Fibroblast of pulmonary artery (primary cell): ENCODE results near the gene KIAA1328.
A peak's percentile ranks its signal among the peaks of the same experiment; 100 is the strongest.

Experiments
- DNase-seq: peaks from one replicate; pipeline ENCODE4 v3.0.0-alpha.2; 2010; ENCODE audit warnings: low read depth
- H3K4me3 ChIP-seq: replicated peaks from 2 replicates; pipeline ENCODE4 v1.5.1; 2011; ENCODE audit warnings: low read depth, mild to moderate bottlenecking, control low read depth, low read length, moderate library complexity
- TF ChIP-seq, protein P1 (sequence below): IDR thresholded peaks from 2 replicates; pipeline ENCODE4 v1.5.1; 2011; ENCODE audit warnings: mild to moderate bottlenecking, control low read depth, low read length, inconsistent platforms; ENCODE audit errors: missing control alignments

KIAA1328 gene

DNA sequence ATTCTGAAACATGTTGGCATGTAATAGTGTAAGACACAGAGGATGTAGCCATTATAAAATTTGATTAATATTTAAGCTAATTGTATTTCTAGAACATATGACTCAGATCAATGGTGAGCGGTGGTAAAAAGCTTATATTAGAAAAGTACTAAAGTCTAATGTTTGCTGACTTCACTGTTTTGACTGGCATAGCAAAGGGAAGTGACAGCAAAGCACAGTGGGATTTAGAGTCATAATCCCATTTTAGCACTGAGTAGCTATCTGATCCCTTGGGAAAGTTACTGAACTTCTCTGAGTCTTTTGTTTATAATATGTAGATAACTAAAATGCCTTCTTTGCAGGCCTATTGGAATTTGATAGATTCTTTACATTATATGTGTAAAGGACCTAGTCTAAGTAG, 60.4 kb downstream of the KIAA1328 start:
- TF ChIP-seq, protein P1, sequence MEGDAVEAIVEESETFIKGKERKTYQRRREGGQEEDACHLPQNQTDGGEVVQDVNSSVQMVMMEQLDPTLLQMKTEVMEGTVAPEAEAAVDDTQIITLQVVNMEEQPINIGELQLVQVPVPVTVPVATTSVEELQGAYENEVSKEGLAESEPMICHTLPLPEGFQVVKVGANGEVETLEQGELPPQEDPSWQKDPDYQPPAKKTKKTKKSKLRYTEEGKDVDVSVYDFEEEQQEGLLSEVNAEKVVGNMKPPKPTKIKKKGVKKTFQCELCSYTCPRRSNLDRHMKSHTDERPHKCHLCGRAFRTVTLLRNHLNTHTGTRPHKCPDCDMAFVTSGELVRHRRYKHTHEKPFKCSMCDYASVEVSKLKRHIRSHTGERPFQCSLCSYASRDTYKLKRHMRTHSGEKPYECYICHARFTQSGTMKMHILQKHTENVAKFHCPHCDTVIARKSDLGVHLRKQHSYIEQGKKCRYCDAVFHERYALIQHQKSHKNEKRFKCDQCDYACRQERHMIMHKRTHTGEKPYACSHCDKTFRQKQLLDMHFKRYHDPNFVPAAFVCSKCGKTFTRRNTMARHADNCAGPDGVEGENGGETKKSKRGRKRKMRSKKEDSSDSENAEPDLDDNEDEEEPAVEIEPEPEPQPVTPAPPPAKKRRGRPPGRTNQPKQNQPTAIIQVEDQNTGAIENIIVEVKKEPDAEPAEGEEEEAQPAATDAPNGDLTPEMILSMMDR, result no peak
- no peak overlapping the region for H3K4me3 ChIP-seq
- no peak for DNase-seq

DNA sequence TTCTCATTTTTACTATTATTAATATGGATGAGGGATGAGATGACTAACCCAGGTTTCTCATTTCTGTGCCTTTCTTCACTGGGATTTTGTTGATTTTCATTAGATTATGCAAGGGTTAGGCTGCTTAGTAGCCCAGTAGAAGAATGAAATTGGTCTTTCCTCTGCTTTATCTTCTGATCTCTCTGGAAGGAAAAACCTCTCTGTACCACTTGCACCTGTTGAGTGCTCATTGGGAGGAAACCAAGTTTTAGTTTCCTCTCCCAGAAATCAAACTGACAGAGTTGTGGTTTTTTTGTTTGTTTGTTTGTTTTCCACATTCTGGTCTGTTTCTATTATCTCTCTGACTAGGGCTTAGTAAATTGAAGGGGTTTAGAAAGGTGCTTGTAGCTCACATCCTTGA, 60.8 kb downstream of the KIAA1328 start:
- DNase-seq, result no peak
- TF ChIP-seq, protein P1, result no peak
- no peak overlapping the region for H3K4me3 ChIP-seq

DNA sequence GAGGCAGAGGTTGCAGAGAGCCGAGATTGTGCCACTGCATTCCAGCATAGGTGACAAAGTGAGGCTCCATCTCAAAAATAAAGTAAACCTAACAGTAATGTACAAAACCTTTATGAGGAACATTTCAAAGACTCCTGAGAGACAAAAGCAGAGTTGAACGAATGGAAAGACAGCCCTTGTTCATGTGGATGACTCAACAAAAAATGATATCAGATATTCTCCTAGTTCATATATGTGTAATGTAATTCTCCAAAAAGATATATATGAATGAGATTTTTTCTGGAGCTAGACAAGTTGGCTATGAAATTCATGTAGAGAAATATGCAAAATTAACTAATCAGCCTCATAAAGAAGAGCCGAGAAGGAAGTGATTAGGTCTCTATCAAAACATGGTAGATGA, 61.7 kb downstream of the KIAA1328 start:
- TF ChIP-seq, protein P1, result no peak
- no peak for DNase-seq

DNA sequence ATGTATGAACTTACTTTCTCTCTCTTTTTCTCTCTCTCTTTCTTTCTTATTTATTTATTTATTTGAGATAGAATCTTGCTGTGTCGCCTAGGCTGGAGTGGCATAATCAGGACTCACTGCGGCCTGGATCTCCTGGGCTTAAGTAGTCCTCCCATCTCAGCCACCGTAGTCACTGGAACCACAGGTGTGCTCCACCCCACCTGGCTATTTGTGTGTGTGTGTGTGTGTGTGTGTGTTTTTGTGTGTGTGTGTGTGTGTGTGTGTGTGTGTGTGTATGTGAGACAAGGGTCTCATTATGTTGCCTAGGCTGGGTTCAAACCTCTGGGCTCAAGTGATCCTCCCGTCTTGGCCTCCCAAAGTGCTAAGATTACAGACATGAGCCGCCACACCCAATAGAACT, 64.3 kb downstream of the KIAA1328 start:
- TF ChIP-seq, protein P1, result no peak
- DNase-seq, result no peak
- H3K4me3 ChIP-seq, result no peak overlapping the region

More for the DNA sequence above, 61.7 kb downstream of the KIAA1328 start:
- no peak overlapping the region for H3K4me3 ChIP-seq

DNA sequence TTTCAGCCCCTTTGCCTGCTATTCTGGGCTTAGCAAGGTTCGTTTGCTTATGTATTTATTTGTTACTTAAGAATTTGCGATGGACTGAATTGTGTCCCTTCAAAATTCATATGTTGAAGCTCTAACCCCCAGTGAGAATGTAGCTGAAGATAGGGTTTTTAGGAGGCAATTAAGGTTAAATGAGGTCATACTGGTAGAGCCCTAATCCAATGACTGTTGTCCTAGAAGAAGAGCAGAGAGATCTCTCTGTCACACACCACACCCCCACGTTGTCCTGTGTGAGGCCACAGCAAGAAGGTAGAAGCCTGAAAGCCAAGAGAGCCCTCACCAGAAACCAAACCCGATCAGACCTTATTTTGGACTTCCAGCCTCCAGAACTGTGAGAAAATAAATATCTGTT, 66.7 kb downstream of the KIAA1328 start:
- TF ChIP-seq, protein P1, result no peak
- no peak overlapping the region for H3K4me3 ChIP-seq
- no peak for DNase-seq

DNA sequence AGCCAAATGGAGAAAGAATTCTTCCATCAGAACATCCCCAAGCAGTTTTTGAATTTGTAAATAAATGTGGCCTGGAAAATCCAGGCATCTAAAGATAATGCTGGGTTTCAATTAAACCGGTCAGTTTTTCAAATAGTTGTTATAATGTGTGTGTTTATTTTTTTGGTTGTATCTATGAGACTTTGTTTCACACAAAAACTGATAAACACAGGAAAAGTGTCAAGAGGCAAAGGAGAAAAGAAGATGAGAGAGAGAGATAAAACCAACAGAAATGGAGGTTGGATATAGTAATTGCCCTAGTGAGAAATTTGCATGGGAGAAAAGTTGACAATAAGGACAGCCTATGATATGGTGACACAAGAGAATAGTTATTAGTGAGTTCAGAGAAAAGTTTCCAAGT, 68.3 kb downstream of the KIAA1328 start:
- DNase-seq, result no peak
- TF ChIP-seq, protein P1, result no peak
- H3K4me3 ChIP-seq, result no peak overlapping the region

DNA sequence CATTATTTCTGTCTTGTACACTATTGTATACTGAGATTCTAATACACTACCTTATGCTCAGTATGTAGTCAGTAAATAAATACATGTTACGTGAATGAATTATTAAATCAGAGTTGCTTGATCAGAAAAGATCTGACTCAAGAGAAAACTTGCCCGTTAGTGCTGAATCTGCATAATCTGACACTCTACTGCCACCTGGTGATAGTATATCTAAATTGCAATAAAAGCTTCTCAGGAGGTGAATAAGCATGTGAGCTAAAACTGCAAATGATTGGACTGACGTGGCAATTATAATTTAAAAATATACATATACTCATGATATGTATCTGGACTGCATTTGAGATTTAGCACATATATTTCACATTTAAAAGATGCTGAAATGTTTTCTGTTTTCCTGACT, 70.4 kb downstream of the KIAA1328 start:
- peak; percentile 23 for DNase-seq
- TF ChIP-seq, protein P1, result peak; percentile 18

More for the DNA sequence above, 70.4 kb downstream of the KIAA1328 start:
- H3K4me3 ChIP-seq, result no peak overlapping the region
